OCI-LY7 (cell line): ENCODE data around the gene NLRP11. TPM values are rescaled to one million over a fixed set of nuclear protein-coding genes. Genes with fewer than 3 reads are reported as not detected.

Experiments used
- BruUV-seq: library from RNA; stranded (reverse); fragments of 400-500 nt; replicated peaks from 2 replicates; lab custom pipeline; 2021; lab: Mats Ljungman, UMichigan
- CTCF ChIA-PET: fragments of 300-600 bp; sonication (Branson Sonifier 250); formaldehyde crosslinking; loops from one replicate; lab custom pipeline; 2022; ENCODE audit warnings: antibody characterized with exemption; ENCODE audit not compliant: unreplicated experiment; lab: Charles Lee
- POLR2A ChIA-PET: fragments of 300-600 bp; sonication (Branson Sonifier 250); formaldehyde crosslinking; loops from one replicate; lab custom pipeline; 2022; ENCODE audit warnings: antibody characterized with exemption; lab: Charles Lee
- DNase-seq: peaks from one replicate; pipeline ENCODE4 v3.0.0-alpha.2; 2015; ENCODE audit warnings: low spot score
- H2AFZ ChIP-seq: fragments of 200-600 bp; sonication (generic), shearing (Covaris generic); 2 replicates; pipeline ENCODE4 v1.6.1; 2014; ENCODE audit warnings: mild to moderate bottlenecking, antibody characterized with exemption, low read length, moderate library complexity
- H3K27ac ChIP-seq: fragments of 200-600 bp; sonication (generic); 2 replicates; pipeline ENCODE4 v1.5.1; 2014; ENCODE audit warnings: mixed run types, low read depth, mild to moderate bottlenecking, moderate library complexity, low read length, inconsistent platforms; ENCODE audit not compliant: poor library complexity, severe bottlenecking
- H3K36me3 ChIP-seq: fragments of 200-600 bp; sonication (generic); 2 replicates; pipeline ENCODE4 v1.6.1; 2014; ENCODE audit warnings: mild to moderate bottlenecking, antibody characterized with exemption, low read length, moderate library complexity, mixed read lengths; ENCODE audit not compliant: insufficient read depth
- H3K4me1 ChIP-seq: fragments of 200-600 bp; sonication (generic); 2 replicates; pipeline ENCODE4 v1.5.1; 2014; ENCODE audit warnings: mild to moderate bottlenecking, low read length; ENCODE audit not compliant: insufficient read depth, poor library complexity, severe bottlenecking
- H3K4me2 ChIP-seq: fragments of 200-600 bp; sonication (generic); 2 replicates; pipeline ENCODE4 v1.6.1; 2014; ENCODE audit warnings: mild to moderate bottlenecking, low read length
- H3K4me3 ChIP-seq: fragments of 200-600 bp; sonication (generic); 2 replicates; pipeline ENCODE4 v1.5.1; 2014; ENCODE audit warnings: mild to moderate bottlenecking, low read depth, low read length; ENCODE audit not compliant: poor library complexity, severe bottlenecking
- H3K79me2 ChIP-seq: fragments of 200-600 bp; sonication (generic); 2 replicates; pipeline ENCODE4 v1.6.1; 2016; ENCODE audit warnings: low read depth, mild to moderate bottlenecking, low read length, moderate library complexity, mixed read lengths; ENCODE audit not compliant: insufficient read depth
- H3K9me2 ChIP-seq: fragments of 200-600 bp; sonication (generic); 2 replicates; pipeline ENCODE4 v1.6.1; 2016; ENCODE audit warnings: mild to moderate bottlenecking, low read length, mixed read lengths; ENCODE audit not compliant: insufficient read depth
- H3K9me3 ChIP-seq: fragments of 200-600 bp; sonication (generic); 2 replicates; pipeline ENCODE4 v1.6.1; 2014; ENCODE audit warnings: mild to moderate bottlenecking, mixed run types, low read length, mixed read lengths
- H4K20me1 ChIP-seq: fragments of 200-600 bp; sonication (generic); 2 replicates; pipeline ENCODE4 v1.6.1; 2014; ENCODE audit warnings: mild to moderate bottlenecking, antibody characterized with exemption, low read length, moderate library complexity, mixed read lengths; ENCODE audit not compliant: insufficient read depth
- EZH2phosphoT487 ChIP-seq: fragments of 200-600 bp; sonication (generic); IDR thresholded peaks from 2 replicates; pipeline ENCODE4 v1.6.1; 2018; ENCODE audit warnings: low read depth, borderline replicate concordance, mild to moderate bottlenecking, mixed run types, antibody characterized with exemption, low read length, moderate library complexity, mixed read lengths
- intact Hi-C: fragments of 100-400 bp; cut with micrococcal nuclease; formaldehyde crosslinking; loops from one replicate; pipeline ENCODE4 v1.10.0; 2022; ENCODE audit not compliant: unreplicated experiment
- total RNA-seq, 2 experiments: library from RNA; depleted of rRNA in 1 of 2; stranded (reverse); fragments of >200 nt in 1 of 2; shearing (Covaris generic) in 1 of 2; gene quantifications; 2 replicates each; pipeline ENCODE4 v1.2.3, GENCODE V29; 2014 to 2022
- TF ChIP-seq, protein P1 (sequence below): fragments of 200-600 bp; sonication (generic); conservative IDR thresholded peaks from 2 replicates; pipeline ENCODE4 v1.5.1; 2014; ENCODE audit warnings: mild to moderate bottlenecking, antibody characterized with exemption, low read length, moderate library complexity, mixed read lengths

The NLRP11 gene
- total RNA-seq, 2 experiments from 2014 or later, result 79.3 to 91.6 TPM

GRCh38 chr19:55813906-55814305 lies 17.9 kb downstream of the NLRP11 start:
- Histone ChIP-seq H3K4me3 (no peak overlapping the region), H3K9me3 (peaks cover 7% of the 10 kb centered on the region; the same call in 1 of the 2 replicates), H3K36me3 (peaks cover 94% of the 10 kb centered on the region), H3K9me2 (no peaks in the 10 kb centered on the region), H3K27ac (no peak overlapping the region), H3K4me2 (no peak overlapping the region), H3K4me1 (peaks cover 73% of the 10 kb centered on the region), H4K20me1 (no peaks in the 10 kb centered on the region), H3K79me2 (peaks cover 98% of the 10 kb centered on the region), H2AFZ (no peak overlapping the region)
- intact Hi-C loops, result no loop called here
- CTCF ChIA-PET, result no interaction called here
- no TSS peak for BruUV-seq
- POLR2A ChIA-PET, result interaction anchor here (1.0 kb wide), 1 partner anchor 16 kb away, joined by 4 read pairs; no protein-coding TSS in a partner anchor
- DNase-seq, result no peak
- TF ChIP-seq, protein P1, sequence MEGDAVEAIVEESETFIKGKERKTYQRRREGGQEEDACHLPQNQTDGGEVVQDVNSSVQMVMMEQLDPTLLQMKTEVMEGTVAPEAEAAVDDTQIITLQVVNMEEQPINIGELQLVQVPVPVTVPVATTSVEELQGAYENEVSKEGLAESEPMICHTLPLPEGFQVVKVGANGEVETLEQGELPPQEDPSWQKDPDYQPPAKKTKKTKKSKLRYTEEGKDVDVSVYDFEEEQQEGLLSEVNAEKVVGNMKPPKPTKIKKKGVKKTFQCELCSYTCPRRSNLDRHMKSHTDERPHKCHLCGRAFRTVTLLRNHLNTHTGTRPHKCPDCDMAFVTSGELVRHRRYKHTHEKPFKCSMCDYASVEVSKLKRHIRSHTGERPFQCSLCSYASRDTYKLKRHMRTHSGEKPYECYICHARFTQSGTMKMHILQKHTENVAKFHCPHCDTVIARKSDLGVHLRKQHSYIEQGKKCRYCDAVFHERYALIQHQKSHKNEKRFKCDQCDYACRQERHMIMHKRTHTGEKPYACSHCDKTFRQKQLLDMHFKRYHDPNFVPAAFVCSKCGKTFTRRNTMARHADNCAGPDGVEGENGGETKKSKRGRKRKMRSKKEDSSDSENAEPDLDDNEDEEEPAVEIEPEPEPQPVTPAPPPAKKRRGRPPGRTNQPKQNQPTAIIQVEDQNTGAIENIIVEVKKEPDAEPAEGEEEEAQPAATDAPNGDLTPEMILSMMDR, result no peak
- TF ChIP-seq EZH2phosphoT487, result no peak

GRCh38 chr19:55812449-55812848 lies 19.4 kb downstream of the NLRP11 start:
- H3K27ac ChIP-seq, result no peak overlapping the region
- CTCF ChIA-PET, result no interaction called here
- H3K79me2 ChIP-seq, result peaks cover 100% of the 10 kb centered on the region
- no peak overlapping the region for H3K4me3 ChIP-seq
- peaks cover 7% of the 10 kb centered on the region; the same call in 1 of the 2 replicates for H3K9me3 ChIP-seq
- POLR2A ChIA-PET, result interaction anchor here (1.1 kb wide), 2 partner anchors 17 to 43 kb away, joined by 3 to 5 read pairs; no protein-coding TSS in a partner anchor
- no peaks in the 10 kb centered on the region for H3K9me2 ChIP-seq
- no peak for TF ChIP-seq EZH2phosphoT487
- TF ChIP-seq, protein P1, result no peak
- no peak for DNase-seq
- peak overlapping the region; percentile 25 for H3K4me2 ChIP-seq
- no TSS peak for BruUV-seq
- peaks cover 73% of the 10 kb centered on the region for H3K4me1 ChIP-seq
- no peak overlapping the region for H2AFZ ChIP-seq
- no peaks in the 10 kb centered on the region for H4K20me1 ChIP-seq
- peaks cover 100% of the 10 kb centered on the region for H3K36me3 ChIP-seq
- intact Hi-C loops, result no loop called here

- CTCF ChIA-PET, result no interaction called here
- Histone ChIP-seq H3K4me3 (no peak overlapping the region), H3K79me2 (peaks cover 100% of the 10 kb centered on the region), H3K4me1 (peaks cover 73% of the 10 kb centered on the region), H4K20me1 (no peaks in the 10 kb centered on the region), H3K9me2 (no peaks in the 10 kb centered on the region), H3K36me3 (peaks cover 100% of the 10 kb centered on the region), H3K9me3 (peaks cover 7% of the 10 kb centered on the region; the same call in 1 of the 2 replicates), H3K27ac (no peak overlapping the region), H3K4me2 (no peak overlapping the region), H2AFZ (no peak overlapping the region)
- BruUV-seq, result no TSS peak
- POLR2A ChIA-PET, result no interaction called here
- no peak for DNase-seq
- no peak for TF ChIP-seq EZH2phosphoT487
- TF ChIP-seq, protein P1, result no peak
- intact Hi-C loops, result no loop called here
These were observed 20.5 kb downstream of the NLRP11 start for GRCh38 chr19:55811340-55811739.
